Fibroblast of lung (primary cell): ENCODE results near the gene PFKFB3. TPM values are rescaled to one million over a fixed set of nuclear protein-coding genes. Genes with fewer than 3 reads are reported as not detected.

ENCODE experiments used
- DNase-seq, 2 donors: peaks; one replicate each; pipeline versions ENCODE4 v3.0.0 to v3.0.0-alpha.2; 2010; ENCODE audit warnings: low read depth in 2 of 2
- H2AFZ ChIP-seq: 2 replicates; pipeline ENCODE4 v1.5.1; 2012; ENCODE audit warnings: low read length, control low read depth, inconsistent platforms
- H3K27ac ChIP-seq: 2 replicates; pipeline ENCODE4 v1.5.1; 2011; ENCODE audit warnings: low read length, control low read depth; ENCODE audit not compliant: insufficient read depth
- H3K27me3 ChIP-seq: 2 replicates; pipeline ENCODE4 v1.5.1; 2011; ENCODE audit warnings: mild to moderate bottlenecking, low read length; ENCODE audit not compliant: control insufficient read depth, insufficient read depth
- H3K36me3 ChIP-seq: 2 replicates; pipeline ENCODE4 v1.5.1; 2011; ENCODE audit warnings: low read length; ENCODE audit not compliant: control insufficient read depth, insufficient read depth
- H3K4me1 ChIP-seq: 2 replicates; pipeline ENCODE4 v1.5.1; 2011; ENCODE audit warnings: low read length; ENCODE audit not compliant: control insufficient read depth, insufficient read depth; ENCODE audit errors: extremely low read depth
- H3K4me2 ChIP-seq: 2 replicates; pipeline ENCODE4 v1.5.1; 2011; ENCODE audit warnings: low read length, control low read depth; ENCODE audit not compliant: insufficient read depth; ENCODE audit errors: extremely low read depth
- H3K4me3 ChIP-seq, 4 experiments: fragments of 200-600 bp in 1 of 4; sonication (generic) in 1 of 4; replicated peaks in 1 of 4; 2 replicates each; pipeline ENCODE4 v1.5.1; 2011 to 2016; ENCODE audit warnings: low read length in 4 of 4, low read depth in 3 of 4, mild to moderate bottlenecking in 3 of 4, control low read depth in 2 of 4, inconsistent platforms in 1 of 4, mixed read lengths in 1 of 4; ENCODE audit not compliant: insufficient read depth in 1 of 4; ENCODE audit errors: control extremely low read depth in 1 of 4
- H3K79me2 ChIP-seq: 2 replicates; pipeline ENCODE4 v1.5.1; 2012; ENCODE audit warnings: mild to moderate bottlenecking, low read length, inconsistent platforms; ENCODE audit not compliant: control insufficient read depth, insufficient read depth
- H3K9ac ChIP-seq: 2 replicates; pipeline ENCODE4 v1.5.1; 2011; ENCODE audit warnings: mild to moderate bottlenecking, low read length, control low read depth; ENCODE audit not compliant: insufficient read depth
- H3K9me3 ChIP-seq: 2 replicates; pipeline ENCODE4 v1.5.1; 2012; ENCODE audit warnings: low read depth, low read length; ENCODE audit not compliant: control insufficient read depth, insufficient read depth
- H4K20me1 ChIP-seq: 2 replicates; pipeline ENCODE4 v1.5.1; 2011; ENCODE audit warnings: low read length; ENCODE audit not compliant: control insufficient read depth, insufficient read depth; ENCODE audit errors: extremely low read depth
- CTCF ChIP-seq, 2 donors: IDR thresholded peaks in 1 of 2; conservative IDR thresholded peaks in 1 of 2; 1 replicate in 1 of 2; 2 replicates in 1 of 2; pipeline ENCODE4 v1.5.1; 2011 to 2012; ENCODE audit warnings: low read length in 2 of 2, control low read depth in 1 of 2, inconsistent platforms in 1 of 2, low read depth in 1 of 2, mild to moderate bottlenecking in 1 of 2
- EZH2 ChIP-seq: IDR thresholded peaks from 2 replicates; pipeline ENCODE4 v1.5.1; 2012; ENCODE audit warnings: low read length, control low read depth, mild to moderate bottlenecking; ENCODE audit errors: missing control alignments
- polyA plus RNA-seq, 2 donors: library from polyadenylated mRNA; depleted of rRNA in 1 of 2; stranded (reverse) in 1 of 2; unstranded in 1 of 2; fragments of >200 nt; gene quantifications; 2 replicates each; pipeline ENCODE4 v1.2.1, GENCODE V29; 2011 to 2012; ENCODE audit warnings: missing spikeins in 1 of 2
- total RNA-seq: library from RNA; depleted of rRNA; stranded (reverse); fragments of >200 nt; gene quantifications from 2 replicates; pipeline ENCODE4 v1.2.1, GENCODE V29; 2014

The PFKFB3 gene
- total and polyA plus RNA-seq, 2 donors (not counting 1 experiment from before 2014, with no cell fraction given), result 14.2 to 25.8 TPM

DNA sequence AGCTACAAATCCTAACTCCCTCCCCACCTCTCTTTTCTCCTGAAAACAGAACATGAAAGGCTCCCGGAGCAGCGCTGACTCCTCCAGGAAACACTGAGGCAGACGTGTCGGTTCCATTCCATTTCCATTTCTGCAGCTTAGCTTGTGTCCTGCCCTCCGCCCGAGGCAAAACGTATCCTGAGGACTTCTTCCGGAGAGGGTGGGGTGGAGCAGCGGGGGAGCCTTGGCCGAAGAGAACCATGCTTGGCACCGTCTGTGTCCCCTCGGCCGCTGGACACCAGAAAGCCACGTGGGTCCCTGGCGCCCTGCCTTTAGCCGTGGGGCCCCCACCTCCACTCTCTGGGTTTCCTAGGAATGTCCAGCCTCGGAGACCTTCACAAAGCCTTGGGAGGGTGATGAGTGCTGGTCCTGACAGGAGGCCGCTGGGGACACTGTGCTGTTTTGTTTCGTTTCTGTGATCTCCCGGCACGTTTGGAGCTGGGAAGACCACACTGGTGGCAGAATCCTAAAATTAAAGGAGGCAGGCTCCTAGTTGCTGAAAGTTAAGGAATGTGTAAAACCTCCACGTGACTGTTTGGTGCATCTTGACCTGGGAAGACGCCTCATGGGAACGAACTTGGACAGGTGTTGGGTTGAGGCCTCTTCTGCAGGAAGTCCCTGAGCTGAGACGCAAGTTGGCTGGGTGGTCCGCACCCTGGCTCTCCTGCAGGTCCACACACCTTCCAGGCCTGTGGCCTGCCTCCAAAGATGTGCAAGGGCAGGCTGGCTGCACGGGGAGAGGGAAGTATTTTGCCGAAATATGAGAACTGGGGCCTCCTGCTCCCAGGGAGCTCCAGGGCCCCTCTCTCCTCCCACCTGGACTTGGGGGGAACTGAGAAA lies 30.4 kb downstream of the PFKFB3 start:
- Histone ChIP-seq H3K9me3 (no peaks in the 10 kb centered on the region), H3K79me2 (no peaks in the 10 kb centered on the region), H3K4me3 (no peak overlapping the region), H4K20me1 (no peaks in the 10 kb centered on the region), H2AFZ (no peak overlapping the region), H3K9ac (no peak overlapping the region), H3K4me2 (no peak overlapping the region), H3K27me3 (no peaks in the 10 kb centered on the region), H3K27ac (no peak overlapping the region), H3K4me1 (no peaks in the 10 kb centered on the region), H3K36me3 (peaks cover 17% of the 10 kb centered on the region)
- no peak for TF ChIP-seq EZH2
- no peak for TF ChIP-seq CTCF (conservative IDR thresholded peaks at IDR 0.05 in 1 of 2, IDR thresholded peaks at IDR 0.05 in 1 of 2; ENCODE audit: low read depth in 1 of 2, low read length in 2 of 2)
- no peak for DNase-seq

- no peak overlapping the region for H3K9ac ChIP-seq
- no peak overlapping the region for H3K27ac ChIP-seq
- no peak overlapping the region for H2AFZ ChIP-seq
- H3K27me3 ChIP-seq, result no peaks in the 10 kb centered on the region
- no peaks in the 10 kb centered on the region for H3K9me3 ChIP-seq
- no peaks in the 10 kb centered on the region for H4K20me1 ChIP-seq
- peaks cover 17% of the 10 kb centered on the region for H3K36me3 ChIP-seq
- H3K4me3 ChIP-seq, result no peak overlapping the region
- H3K79me2 ChIP-seq, result no peaks in the 10 kb centered on the region
- DNase-seq, result no peak
- TF ChIP-seq CTCF (conservative IDR thresholded peaks at IDR 0.05 in 1 of 2, IDR thresholded peaks at IDR 0.05 in 1 of 2; ENCODE audit: low read depth in 1 of 2, low read length in 2 of 2) (no peak), EZH2 (no peak)
- H3K4me1 ChIP-seq, result no peaks in the 10 kb centered on the region
- no peak overlapping the region for H3K4me2 ChIP-seq
Observed at GRCh38 chr10:6233725-6234277, 31.1 kb downstream of the PFKFB3 start.

DNA sequence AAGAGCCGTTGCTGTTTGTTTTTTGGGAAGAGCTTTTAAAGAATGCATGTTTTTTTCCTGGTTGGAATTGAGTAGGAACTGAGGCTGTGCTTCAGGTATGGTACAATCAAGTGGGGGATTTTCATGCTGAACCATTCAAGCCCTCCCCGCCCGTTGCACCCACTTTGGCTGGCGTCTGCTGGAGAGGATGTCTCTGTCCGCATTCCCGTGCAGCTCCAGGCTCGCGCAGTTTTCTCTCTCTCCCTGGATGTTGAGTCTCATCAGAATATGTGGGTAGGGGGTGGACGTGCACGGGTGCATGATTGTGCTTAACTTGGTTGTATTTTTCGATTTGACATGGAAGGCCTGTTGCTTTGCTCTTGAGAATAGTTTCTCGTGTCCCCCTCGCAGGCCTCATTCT lies 31.6 kb downstream of the PFKFB3 start:
- Histone ChIP-seq H4K20me1 (no peaks in the 10 kb centered on the region), H3K4me2 (no peak overlapping the region), H2AFZ (no peak overlapping the region), H3K36me3 (peaks cover 17% of the 10 kb centered on the region), H3K27ac (no peak overlapping the region), H3K9me3 (no peaks in the 10 kb centered on the region), H3K79me2 (no peaks in the 10 kb centered on the region), H3K27me3 (no peaks in the 10 kb centered on the region), H3K4me1 (peaks cover 2% of the 10 kb centered on the region), H3K4me3 (no peak overlapping the region), H3K9ac (no peak overlapping the region)
- TF ChIP-seq CTCF (conservative IDR thresholded peaks at IDR 0.05 in 1 of 2, IDR thresholded peaks at IDR 0.05 in 1 of 2; ENCODE audit: low read depth in 1 of 2, low read length in 2 of 2) (no peak), EZH2 (no peak)
- DNase-seq, result no peak
